AG09309 (cell line): ENCODE measurements around the gene GTF3C6.
"Not testable (repeated sequence)": the region's sequence is repeated elsewhere in the genome, so short reads cannot be mapped to it uniquely, and the experiment has no call there.

Experiments
- DNase-seq: peaks from one replicate; pipeline ENCODE4 v3.0.0-alpha.2; 2010; ENCODE audit warnings: low read depth
- H3K4me3 ChIP-seq: 2 replicates; pipeline ENCODE4 v1.5.1; 2011; ENCODE audit warnings: mild to moderate bottlenecking, low read depth, low read length, moderate library complexity; ENCODE audit not compliant: control insufficient read depth
- CTCF ChIP-seq: IDR thresholded peaks from 2 replicates; pipeline ENCODE4 v1.5.1; 2011; ENCODE audit warnings: mild to moderate bottlenecking, low read depth, low read length, inconsistent platforms; ENCODE audit not compliant: insufficient read depth, control insufficient read depth; ENCODE audit errors: missing control alignments

Gene GTF3C6

GRCh38 chr6:110951986-110952794 is 6.3 kb upstream of the GTF3C6 start:
- no peak overlapping the region for H3K4me3 ChIP-seq
- TF ChIP-seq CTCF = no peak
- DNase-seq = peak; percentile 44

- no peak for DNase-seq
- TF ChIP-seq CTCF = no peak
- H3K4me3 ChIP-seq = no peak overlapping the region
Measured at GRCh38 chr6:110953633-110954303, 4.7 kb upstream of the GTF3C6 start.

- H3K4me3 ChIP-seq = no peak overlapping the region
- TF ChIP-seq CTCF = no peak
- no peak for DNase-seq
Measured at GRCh38 chr6:110960014-110960390, 1.5 kb downstream of the GTF3C6 start.

GRCh38 chr6:110962636-110963035 is 4.1 kb downstream of the GTF3C6 start:
- H3K4me3 ChIP-seq, DNase-seq: not testable (repeated sequence)

GRCh38 chr6:110965629-110966229 is 7.2 kb downstream of the GTF3C6 start:
- H3K4me3 ChIP-seq = no peak overlapping the region
- no peak for TF ChIP-seq CTCF
- no peak for DNase-seq

- not testable (repeated sequence) for DNase-seq, H3K4me3 ChIP-seq
Measured at GRCh38 chr6:110968661-110969060, 10.2 kb downstream of the GTF3C6 start.

- H3K4me3 ChIP-seq = no peak overlapping the region
- no peak for TF ChIP-seq CTCF
- no peak for DNase-seq
Measured at GRCh38 chr6:110971468-110971867, 13.0 kb downstream of the GTF3C6 start.
